Measurements from ENCODE around the gene SPOPL.

SPOPL gene

DNA sequence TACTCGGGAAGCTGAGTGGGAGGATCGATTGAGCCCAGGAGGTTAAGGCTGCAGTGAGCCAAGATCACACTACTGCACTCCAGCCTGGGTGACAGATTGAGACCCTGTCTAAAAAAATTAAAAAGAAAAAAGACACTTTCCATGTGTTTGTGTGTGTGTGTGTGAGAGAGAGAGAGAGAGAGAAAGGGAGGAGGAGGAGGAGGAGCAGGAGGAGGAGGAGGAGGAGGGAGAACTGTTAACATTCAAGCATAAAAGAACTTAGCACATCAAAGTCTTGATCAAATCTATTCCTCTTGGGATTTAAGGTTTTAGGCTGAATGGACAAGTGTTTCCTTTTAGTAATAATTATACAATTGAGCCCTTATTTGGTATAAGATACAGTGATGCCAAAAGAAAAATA is 75.5 kb downstream of the SPOPL start:
- TF ChIP-seq CTCF (conservative IDR thresholded peaks at IDR 0.05; ENCODE audit: low read length): no peak
- DNase-seq (ENCODE audit: low read depth): no peak
- H3K4me3 ChIP-seq (ENCODE audit: low read length): no peak overlapping the region

DNA sequence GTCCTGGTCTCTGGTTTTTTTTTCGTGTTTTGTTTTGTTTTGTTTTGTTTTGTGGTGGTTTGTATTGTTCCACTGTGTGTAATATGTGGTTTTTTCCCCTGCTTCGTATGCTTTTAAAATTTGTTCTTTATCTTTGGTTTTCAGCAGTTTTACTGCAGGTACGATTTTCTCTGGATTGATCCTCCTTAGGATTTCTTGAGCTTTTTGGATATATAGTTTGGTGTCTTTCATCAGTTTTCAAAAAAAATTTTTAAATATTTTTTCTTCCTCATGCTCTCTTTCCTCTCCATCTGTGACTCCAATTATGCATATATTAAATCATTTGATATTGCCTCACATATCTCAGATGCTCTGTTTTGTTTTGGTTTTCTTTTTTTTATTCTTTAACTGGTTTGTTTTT is 78.0 kb downstream of the SPOPL start:
- TF ChIP-seq CTCF (conservative IDR thresholded peaks at IDR 0.05; ENCODE audit: low read length): no peak
- H3K4me3 ChIP-seq (ENCODE audit: low read length): no peak overlapping the region
- no peak for DNase-seq (ENCODE audit: low read depth)

DNA sequence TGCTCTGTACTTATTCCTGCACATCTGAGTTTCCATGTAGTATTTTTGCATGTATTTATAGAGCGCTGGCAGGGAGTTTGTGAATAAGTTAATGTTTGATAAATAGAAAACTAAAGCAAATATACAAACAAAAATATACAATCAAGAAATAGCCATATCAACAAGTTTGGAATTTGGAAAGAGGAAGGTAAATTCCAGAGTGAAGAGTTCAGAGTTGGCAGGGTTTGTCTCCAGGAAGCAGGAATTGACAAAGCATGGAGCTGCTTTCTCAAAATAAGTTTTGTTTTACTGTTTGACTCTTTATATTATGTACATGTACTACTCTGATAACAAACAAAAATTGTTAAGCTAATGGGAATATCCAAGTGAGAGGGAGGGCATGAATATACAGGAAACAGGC is 80.3 kb downstream of the SPOPL start:
- H3K4me3 ChIP-seq (ENCODE audit: low read length): no peak overlapping the region
- no peak for DNase-seq (ENCODE audit: low read depth)
- no peak for TF ChIP-seq CTCF (conservative IDR thresholded peaks at IDR 0.05; ENCODE audit: low read length)

- DNase-seq (ENCODE audit: low read depth): no peak
- TF ChIP-seq CTCF (conservative IDR thresholded peaks at IDR 0.05; ENCODE audit: low read length): no peak
- no peak overlapping the region for H3K4me3 ChIP-seq (ENCODE audit: low read length)
Observed at GRCh38 chr2:138589663-138590062, 88.1 kb downstream of the SPOPL start.

DNA sequence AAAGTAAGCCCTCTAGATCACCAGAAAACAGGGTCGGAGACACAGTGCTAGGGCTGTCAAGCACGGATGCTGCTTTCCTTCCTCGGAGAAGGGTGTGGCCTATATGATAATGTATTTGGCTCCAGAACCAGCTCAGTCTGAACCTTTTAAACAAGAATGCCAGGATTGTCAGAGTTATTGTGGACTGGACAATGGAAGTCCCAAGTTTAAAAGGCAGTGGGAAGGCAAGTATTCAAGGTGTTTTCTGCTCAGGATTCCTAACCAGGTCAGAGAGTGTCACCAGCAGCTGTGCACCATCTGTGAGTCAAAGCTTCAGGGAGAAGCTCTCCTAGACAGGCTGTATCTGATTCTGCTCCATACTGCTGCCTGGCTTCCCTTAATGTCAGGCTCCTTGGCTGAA is 94.8 kb downstream of the SPOPL start:
- no peak for TF ChIP-seq CTCF (conservative IDR thresholded peaks at IDR 0.05; ENCODE audit: low read length)
- DNase-seq (ENCODE audit: low read depth): no peak
- no peak overlapping the region for H3K4me3 ChIP-seq (ENCODE audit: low read length)

- TF ChIP-seq CTCF (conservative IDR thresholded peaks at IDR 0.05; ENCODE audit: low read length): no peak
- no peak overlapping the region for H3K4me3 ChIP-seq (ENCODE audit: low read length)
- DNase-seq (ENCODE audit: low read depth): no peak
Observed at GRCh38 chr2:138600732-138601457, 99.3 kb downstream of the SPOPL start.

DNA sequence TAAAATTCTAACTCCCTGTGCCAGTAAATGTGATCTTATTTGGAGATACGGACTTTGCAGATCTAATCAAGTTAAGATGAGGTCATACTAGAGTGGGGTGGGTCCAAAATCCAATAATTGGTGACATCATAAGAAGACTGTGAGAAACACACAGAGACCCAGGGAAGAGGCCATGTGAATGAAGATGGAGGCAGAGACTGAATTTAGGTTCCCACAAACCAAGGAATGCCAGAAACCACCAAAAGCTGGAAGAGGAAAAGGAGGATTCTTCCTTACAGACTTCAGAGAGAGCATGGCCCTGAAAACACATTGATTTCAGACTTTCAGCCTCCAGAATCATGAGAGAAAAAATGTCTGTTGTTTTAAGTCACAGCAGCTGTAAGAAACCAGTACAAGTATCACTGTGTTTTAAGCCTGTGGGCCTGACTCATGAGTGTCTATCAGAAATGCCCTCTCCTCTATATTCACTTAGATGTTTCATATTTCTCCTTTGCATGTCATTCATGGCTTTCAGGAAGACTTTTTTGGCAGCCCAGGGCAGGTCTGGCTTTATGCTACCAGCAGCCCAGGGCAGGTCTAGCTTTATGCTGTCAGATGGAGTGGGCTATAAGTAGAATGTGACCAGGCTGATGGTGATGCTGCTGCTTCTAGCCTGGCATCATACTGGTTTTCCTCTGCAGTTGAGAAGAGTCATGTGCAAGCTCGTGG is 100.0 kb downstream of the SPOPL start:
- TF ChIP-seq CTCF (conservative IDR thresholded peaks at IDR 0.05; ENCODE audit: low read length): no peak
- peak; percentile 5 for DNase-seq (ENCODE audit: low read depth)
- H3K4me3 ChIP-seq (ENCODE audit: low read length): no peak overlapping the region

All from AG10803 (cell line).